ENCODE data around the gene PARS2.
A peak's percentile ranks its signal among the peaks of the same experiment; 100 is the strongest.

PARS2 gene

DNA sequence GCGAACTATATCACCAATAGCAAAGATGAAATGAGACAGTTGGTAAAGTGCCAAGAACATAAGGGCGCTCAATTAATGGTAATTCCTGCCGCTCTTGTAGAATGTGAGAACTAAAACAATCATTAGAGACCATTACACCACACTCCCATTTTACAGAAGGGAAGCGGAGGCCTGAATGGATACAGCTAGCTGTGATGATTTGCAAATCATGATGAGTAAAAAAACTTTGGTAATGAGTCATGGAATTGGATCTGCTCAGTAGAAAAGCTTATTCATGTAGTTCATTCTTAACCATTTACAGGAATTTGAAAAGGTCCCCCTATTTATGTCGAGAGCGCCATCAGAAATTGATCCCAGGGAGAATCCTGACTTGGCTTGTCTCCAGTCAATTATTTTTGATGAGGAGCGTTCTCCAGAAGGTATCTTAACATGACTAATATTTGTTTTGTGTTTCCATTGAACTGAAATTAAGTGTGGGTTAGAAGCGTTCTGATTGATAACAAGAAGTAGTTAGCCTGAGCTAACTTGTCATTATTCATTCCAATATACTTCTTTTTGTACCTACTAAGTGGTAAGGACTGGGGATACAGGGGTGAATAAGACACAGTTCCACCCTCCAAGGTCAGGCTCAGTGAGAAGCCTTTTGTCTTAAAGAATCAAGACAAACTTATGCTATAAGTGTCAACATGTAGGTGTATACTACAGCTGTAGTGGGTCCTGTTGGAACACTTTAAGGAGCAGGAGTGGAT lies 47.9 kb downstream of the PARS2 start:
- DNase-seq, result no peak

DNA sequence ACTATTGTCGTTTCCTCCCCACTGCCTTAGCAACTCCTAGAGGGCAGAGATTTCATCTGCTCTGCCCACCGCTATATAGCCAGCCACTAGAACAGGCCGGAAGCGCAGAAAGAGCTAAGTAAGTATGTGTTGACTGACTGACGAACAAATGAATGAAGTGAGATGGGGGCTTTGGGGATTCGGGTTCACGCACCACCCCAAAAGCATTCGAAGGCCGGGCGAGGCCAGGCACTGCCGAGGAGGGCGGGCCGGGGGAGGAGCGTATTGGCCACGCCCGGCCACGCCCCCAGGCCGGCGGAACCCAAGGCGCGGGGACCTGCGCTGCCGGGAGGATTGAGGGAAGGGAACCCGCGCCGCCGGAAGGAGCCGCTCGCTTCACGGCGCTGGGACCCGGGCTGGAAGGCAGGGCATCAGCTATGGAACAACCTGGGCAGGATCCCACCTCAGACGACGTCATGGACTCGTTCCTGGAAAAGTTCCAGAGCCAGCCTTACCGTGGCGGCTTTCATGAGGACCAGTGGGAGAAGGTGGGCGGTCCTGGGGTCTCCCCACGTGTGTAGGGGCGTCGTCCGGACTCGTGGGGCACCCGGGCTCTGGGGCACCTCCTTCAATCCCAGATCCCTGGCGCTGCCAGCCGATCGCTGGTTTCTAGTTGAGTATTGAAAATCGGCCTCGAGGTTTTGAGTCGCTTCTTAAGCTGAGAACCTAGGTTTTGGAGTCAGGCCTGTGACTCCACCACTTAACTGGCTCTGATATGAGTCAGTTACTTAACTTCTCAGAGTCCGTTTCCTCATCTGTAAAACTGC lies 48.6 kb downstream of the PARS2 start, which contains the start of gene TTC4:
Gene TTC4, plus strand, starts transcription at position 369 of the 806 bp plus-strand sequence. Its CDS starts 48 bp downstream, at position 417.
- peak; percentile 65 for DNase-seq

DNA sequence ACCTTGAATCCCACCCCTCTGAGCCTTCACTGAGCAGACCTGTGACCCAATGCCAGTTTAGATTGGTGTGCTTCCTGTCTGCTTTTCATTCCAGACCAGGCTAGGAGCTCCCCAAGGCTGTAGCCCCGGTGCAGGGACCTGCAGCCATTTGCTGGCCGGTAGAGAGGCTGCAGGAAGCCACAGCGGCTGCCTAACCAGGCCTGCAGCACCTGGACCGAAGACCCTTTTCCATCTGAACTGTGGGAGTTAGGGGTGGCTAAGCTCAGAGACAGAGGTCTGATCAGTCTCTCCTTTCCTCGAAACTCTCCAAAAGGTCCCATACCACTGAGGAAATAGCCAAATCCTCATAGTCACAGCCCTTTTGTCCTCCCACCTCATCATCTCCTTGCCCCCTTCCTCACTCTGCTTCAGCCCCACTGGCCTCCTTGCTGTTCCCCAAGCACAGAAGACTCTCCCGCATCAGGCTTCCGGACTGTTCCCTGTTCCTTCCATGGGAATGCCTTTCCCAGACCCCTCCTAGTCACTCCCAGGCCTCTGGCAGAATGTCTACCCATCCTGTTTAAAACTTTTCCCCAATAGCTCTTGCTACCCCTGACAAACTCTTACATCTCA lies 49.3 kb downstream of the PARS2 start:
- DNase-seq, result no peak

DNA sequence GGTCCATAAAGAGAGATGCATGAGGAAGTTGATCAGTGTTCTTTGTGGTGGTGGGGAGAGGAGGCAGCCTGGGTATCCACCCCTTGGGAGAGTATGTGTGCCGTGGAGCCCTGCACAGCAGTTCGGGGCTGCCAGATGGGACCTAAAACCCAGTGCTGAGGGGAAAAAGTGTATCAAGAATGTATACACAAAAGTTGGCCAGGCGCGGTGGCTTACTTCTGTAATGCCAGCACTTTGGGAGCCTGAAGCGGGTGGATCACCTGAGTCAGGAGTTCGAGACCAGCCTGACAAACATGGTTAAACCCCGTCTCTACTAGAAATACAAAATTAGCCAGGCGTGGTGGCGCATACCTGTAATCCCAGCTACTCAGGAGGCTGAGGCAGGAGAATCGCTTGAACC lies 52.8 kb downstream of the PARS2 start:
- DNase-seq, result no peak

DNA sequence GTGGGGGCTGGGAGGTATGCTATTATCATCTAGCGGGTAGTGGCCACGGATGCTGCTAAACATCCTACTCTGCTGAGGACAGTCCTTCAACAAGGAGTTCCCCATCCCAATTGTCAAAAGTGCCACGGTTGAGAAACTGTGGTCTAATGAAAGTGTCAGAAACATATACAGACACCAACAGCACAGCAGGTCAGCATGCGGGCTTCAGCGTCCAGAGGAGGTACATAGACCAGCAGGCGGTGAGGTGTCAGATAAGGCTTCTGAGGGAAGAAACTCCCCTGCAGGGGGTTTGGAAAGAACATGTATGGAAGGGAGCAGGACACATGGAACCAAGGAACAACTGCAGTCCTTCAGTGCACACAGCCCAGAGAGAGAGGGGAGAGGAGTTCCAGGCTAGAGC lies 53.5 kb downstream of the PARS2 start:
- no peak for DNase-seq

DNA sequence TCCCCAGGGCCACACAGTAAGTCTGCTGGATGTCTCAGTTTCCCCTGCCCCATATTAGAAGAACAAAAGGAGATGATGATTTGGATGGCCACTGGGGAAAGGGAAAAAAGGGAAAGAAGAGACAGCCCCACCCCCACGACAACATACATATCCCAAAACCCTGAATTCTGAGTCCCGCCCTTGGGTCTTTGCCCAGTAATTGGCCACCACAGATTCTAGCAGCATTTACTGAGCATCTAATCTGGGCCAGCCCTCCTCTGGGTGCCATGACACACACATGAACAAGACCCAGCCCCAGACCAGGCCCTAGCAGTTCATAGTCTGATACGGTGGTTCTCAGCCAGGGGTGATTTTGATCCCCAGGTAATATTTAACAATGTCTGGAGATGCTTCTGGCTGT lies 53.9 kb downstream of the PARS2 start:
- DNase-seq, result no peak

DNA sequence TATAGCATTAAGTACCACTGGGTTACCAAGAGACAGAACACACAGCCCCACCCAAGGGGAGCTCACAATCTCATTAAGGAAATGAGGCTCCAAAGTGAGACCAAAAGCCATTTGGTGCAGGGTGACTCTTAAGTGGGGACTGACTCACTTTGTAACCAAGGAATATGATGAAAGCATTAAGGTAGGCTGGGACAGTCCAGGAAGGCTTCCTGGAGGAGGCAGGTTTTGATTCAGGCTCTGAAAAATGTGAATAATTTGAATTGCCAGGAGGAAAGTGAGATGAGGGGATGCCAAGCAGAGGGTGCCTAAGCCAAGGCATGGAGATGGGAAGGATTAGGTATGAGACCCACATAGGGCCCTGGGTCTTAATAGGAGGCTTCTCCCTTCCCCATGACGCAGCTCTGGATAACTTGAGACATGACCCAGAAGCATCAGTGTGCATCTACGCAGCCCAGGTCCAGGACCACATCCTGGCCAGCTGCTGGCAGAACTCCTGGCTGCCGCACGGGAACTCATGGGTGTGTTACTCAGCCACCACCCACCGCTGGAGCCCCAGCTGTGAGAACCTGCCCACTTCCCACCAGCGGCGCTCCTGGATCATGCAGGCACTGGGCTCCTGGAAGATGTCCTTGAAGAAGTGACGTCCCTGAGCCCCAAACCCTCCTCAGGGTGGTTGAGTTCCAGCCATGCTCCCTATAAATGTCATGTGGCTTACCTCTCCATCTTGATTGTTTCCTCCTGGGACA lies 54.6 kb downstream of the PARS2 start:
- no peak for DNase-seq

DNA sequence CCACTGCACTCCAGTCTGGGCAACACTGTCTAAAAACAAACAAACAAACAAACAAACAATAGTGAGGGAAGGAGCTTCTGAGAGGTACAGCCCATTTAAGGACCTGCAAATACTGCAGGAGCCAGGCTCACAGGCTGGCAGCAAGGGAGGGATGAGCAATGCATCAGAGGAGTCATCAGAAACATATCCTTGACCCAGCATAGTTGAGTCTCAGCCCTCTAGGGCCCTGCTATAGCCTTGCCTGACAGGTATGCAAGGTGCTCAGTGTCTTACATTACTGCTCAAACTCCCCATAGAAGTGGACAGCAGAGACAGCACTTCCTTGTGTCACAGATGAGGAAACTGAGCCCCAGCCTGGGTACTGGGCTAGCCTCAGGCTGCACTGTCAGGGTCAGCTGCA lies 55.9 kb downstream of the PARS2 start:
- DNase-seq, result no peak

All from NCI-H748 treated with DMSO at 0.1 percent for 48 hours (cell line).